Large intestine (tissue), 3 donors: ENCODE results near the gene WDR35. TPM values are rescaled to one million over a fixed set of nuclear protein-coding genes. Genes with fewer than 3 reads are reported as not detected.

Source experiments
- DNase-seq, 2 donors: peaks; one replicate each; pipeline versions ENCODE4 v3.0.0 to v3.0.0-alpha.2; 2013
- H3K27ac ChIP-seq: one replicate; pipeline ENCODE4 v1.5.1; 2013; ENCODE audit warnings: low read length
- H3K27me3 ChIP-seq: 2 replicates; pipeline ENCODE4 v1.6.1; 2013; ENCODE audit warnings: low read length; ENCODE audit not compliant: control insufficient read depth, insufficient read depth
- H3K36me3 ChIP-seq: 2 replicates; pipeline ENCODE4 v1.6.1; 2013; ENCODE audit warnings: low read length; ENCODE audit not compliant: control insufficient read depth, insufficient read depth
- H3K4me1 ChIP-seq: one replicate; pipeline ENCODE4 v1.6.1; 2013; ENCODE audit warnings: low read length; ENCODE audit not compliant: control insufficient read depth, insufficient read depth
- H3K4me3 ChIP-seq: one replicate; pipeline ENCODE4 v1.5.1; 2013; ENCODE audit warnings: low read length
- H3K9me3 ChIP-seq: one replicate; pipeline ENCODE4 v1.6.1; 2013; ENCODE audit warnings: mild to moderate bottlenecking, low read depth, low read length, moderate library complexity; ENCODE audit not compliant: control insufficient read depth
- WGBS: methylation state at CpG from one replicate; pipeline ENCODE4 v1.1.5; 2013; ENCODE audit warnings: low lambda C conversion rate; ENCODE audit not compliant: insufficient coverage; 5-methylcytosine and 5-hydroxymethylcytosine counted together
- polyA plus RNA-seq: library from polyadenylated mRNA; unstranded; fragments of 120-200 nt; gene quantifications from one replicate; pipeline ENCODE4 v1.2.1, GENCODE V29; 2013

Gene WDR35
- polyA plus RNA-seq, 1 donor = 9.8 TPM

GRCh38 chr2:19872302-19872701 lies 117.6 kb downstream of the WDR35 start:
- peaks cover 15% of the 10 kb centered on the region for H3K4me1 ChIP-seq

DNA sequence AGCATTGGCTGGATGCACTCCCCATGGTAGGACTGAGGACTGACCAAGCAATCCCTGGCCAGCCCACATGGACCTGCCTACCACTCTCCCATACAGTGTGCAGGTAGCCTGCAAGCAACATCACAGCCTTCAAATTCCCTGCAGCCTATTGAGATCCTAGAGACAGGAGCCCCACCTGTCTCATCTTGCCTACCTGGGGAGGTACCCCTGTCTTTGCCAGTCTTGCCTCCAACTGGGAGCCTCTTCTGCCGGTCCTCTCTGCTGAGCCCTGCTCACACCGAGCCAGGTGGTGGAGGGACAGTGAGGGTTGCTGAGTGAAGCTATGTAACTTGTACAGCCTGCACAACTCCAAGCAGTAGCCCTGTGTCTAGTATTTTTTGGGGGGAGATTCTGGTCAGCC lies 118.1 kb downstream of the WDR35 start:
- no peak for DNase-seq
- Histone ChIP-seq H3K9me3 (no peaks in the 10 kb centered on the region), H3K4me1 (peaks cover 15% of the 10 kb centered on the region), H3K27ac (no peak overlapping the region), H3K36me3 (peaks cover 17% of the 10 kb centered on the region), H3K27me3 (no peaks in the 10 kb centered on the region), H3K4me3 (no peak overlapping the region)
- no CpG with 5 or more reads among the region's 2 CpGs for WGBS

More at GRCh38 chr2:19872302-19872701, 117.6 kb downstream of the WDR35 start:
- no CpG with 5 or more reads among the region's 3 CpGs for WGBS
- Histone ChIP-seq H3K27ac (no peak overlapping the region), H3K36me3 (peaks cover 18% of the 10 kb centered on the region), H3K4me3 (no peak overlapping the region), H3K9me3 (no peaks in the 10 kb centered on the region), H3K27me3 (no peaks in the 10 kb centered on the region)
- DNase-seq = no peak

DNA sequence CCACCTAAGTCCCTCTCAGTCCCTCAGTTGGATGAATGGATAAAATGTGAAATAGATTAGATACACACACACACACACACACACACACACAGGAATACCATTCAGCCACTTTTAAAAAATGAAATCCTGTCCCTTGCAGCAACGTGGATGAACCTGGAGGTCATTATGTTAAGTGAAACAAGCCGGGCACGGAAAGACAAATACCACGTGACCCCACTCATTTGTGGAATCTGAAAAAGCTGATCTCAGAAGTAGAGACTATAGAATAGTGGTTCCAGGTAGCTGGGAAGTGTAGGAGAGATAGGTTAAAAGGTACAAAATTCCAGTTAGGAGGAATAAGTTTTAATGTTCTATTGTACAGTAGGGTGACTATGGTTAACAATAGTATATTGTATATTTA lies 119.1 kb downstream of the WDR35 start:
- Histone ChIP-seq H3K9me3 (no peaks in the 10 kb centered on the region), H3K36me3 (peaks cover 10% of the 10 kb centered on the region), H3K27ac (no peak overlapping the region), H3K4me1 (peaks cover 15% of the 10 kb centered on the region), H3K4me3 (no peak overlapping the region), H3K27me3 (no peaks in the 10 kb centered on the region)
- WGBS = no CpG with 5 or more reads among the region's 4 CpGs
- DNase-seq = no peak

GRCh38 chr2:19868701-19869580 lies 121.0 kb downstream of the WDR35 start:
- DNase-seq = peak; percentile 81 to 92
- Histone ChIP-seq H3K27ac (peak overlapping the region; percentile 23), H3K4me1 (peaks cover 15% of the 10 kb centered on the region), H3K27me3 (no peaks in the 10 kb centered on the region), H3K9me3 (no peaks in the 10 kb centered on the region), H3K4me3 (peak overlapping the region; percentile 54), H3K36me3 (peaks cover 3% of the 10 kb centered on the region)
- no CpG with 5 or more reads among the region's 52 CpGs for WGBS

- no peak for DNase-seq
- Histone ChIP-seq H3K36me3 (peaks cover 3% of the 10 kb centered on the region), H3K9me3 (no peaks in the 10 kb centered on the region)
Measured at GRCh38 chr2:19868224-19868623, 121.7 kb downstream of the WDR35 start.

DNA sequence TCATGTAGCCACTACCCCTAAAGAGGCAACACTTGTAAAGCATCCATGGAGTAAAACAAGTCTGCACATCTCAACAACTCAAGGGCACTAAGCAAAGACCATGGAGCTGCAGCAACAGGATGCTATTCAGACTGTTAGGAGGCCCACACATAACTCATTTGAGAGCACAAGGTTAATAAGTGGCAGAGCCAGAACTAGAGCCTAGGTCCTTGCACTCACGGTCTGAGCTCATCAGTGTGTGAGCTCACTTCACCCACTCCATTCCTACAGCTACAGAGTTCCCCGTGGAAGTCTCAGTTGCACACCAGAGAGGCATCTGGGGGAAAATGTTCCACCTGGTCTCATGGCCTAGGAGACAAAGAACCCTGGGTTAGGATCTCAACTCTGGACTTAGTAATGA lies 123.1 kb downstream of the WDR35 start:
- Histone ChIP-seq H3K4me1 (peaks cover 15% of the 10 kb centered on the region), H3K9me3 (no peaks in the 10 kb centered on the region), H3K4me3 (no peak overlapping the region), H3K36me3 (peaks cover 3% of the 10 kb centered on the region), H3K27me3 (no peaks in the 10 kb centered on the region), H3K27ac (no peak overlapping the region)
- DNase-seq = peak in 1 of 2 donors; percentile 25
- no CpG with 5 or more reads among the region's 2 CpGs for WGBS

More at GRCh38 chr2:19868224-19868623, 121.7 kb downstream of the WDR35 start:
- Histone ChIP-seq H3K4me3 (peak overlapping the region; percentile 54), H3K4me1 (peaks cover 15% of the 10 kb centered on the region), H3K27ac (peak overlapping the region; percentile 23), H3K27me3 (no peaks in the 10 kb centered on the region)
- WGBS = 73% methylated on average over 3 of the region's 7 CpGs

DNA sequence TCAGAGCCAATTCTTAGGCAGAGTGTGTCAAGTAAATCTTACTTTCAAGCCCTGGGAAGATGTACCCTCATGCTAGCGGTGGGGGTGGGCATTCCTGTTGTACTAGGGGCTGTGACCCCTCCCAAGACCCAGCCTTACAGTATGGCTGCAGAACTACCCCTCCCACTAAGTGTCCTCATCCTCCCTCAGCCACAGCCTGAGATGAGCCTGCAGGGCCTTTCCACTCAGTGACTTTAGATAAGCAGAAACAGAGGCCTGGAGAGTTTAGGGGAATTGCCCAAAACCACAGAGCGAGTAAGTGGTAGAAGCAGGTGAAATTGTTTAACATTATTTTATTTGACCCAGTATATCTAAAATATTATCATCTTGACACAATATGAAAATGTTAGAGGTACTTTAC lies 124.8 kb downstream of the WDR35 start:
- Histone ChIP-seq H3K27me3 (no peaks in the 10 kb centered on the region), H3K9me3 (no peaks in the 10 kb centered on the region), H3K36me3 (peaks cover under 1% of the 10 kb centered on the region), H3K4me3 (no peak overlapping the region), H3K4me1 (peaks cover 15% of the 10 kb centered on the region), H3K27ac (no peak overlapping the region)
- WGBS = no CpG with 5 or more reads among the region's 2 CpGs
- DNase-seq = no peak

DNA sequence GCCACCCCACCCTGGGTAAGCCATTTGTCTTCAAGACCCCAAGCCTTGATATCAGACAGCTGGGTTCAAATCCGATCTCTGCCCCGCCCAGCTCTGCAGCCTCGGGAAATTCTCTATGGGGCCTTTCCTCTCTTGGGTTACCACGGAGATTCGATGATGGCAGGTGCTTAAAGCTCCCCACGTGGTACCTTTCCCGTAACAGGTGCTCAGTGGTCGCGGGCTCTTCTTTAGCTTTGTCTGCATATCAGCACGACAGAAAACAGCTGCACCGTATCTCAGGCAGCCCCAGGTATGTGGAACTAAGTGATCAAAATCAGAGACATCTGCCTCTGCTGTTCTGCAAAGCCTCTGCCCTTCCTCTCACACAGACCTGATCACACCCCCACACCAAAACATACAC lies 125.5 kb downstream of the WDR35 start:
- H3K27ac ChIP-seq = no peak overlapping the region
- no peak overlapping the region for H3K4me3 ChIP-seq
- no peaks in the 10 kb centered on the region for H3K27me3 ChIP-seq
- WGBS = no CpG with 5 or more reads among the region's 11 CpGs
- no peak for DNase-seq
- H3K4me1 ChIP-seq = peaks cover 11% of the 10 kb centered on the region
- H3K36me3 ChIP-seq = no peaks in the 10 kb centered on the region
- H3K9me3 ChIP-seq = no peaks in the 10 kb centered on the region

DNA sequence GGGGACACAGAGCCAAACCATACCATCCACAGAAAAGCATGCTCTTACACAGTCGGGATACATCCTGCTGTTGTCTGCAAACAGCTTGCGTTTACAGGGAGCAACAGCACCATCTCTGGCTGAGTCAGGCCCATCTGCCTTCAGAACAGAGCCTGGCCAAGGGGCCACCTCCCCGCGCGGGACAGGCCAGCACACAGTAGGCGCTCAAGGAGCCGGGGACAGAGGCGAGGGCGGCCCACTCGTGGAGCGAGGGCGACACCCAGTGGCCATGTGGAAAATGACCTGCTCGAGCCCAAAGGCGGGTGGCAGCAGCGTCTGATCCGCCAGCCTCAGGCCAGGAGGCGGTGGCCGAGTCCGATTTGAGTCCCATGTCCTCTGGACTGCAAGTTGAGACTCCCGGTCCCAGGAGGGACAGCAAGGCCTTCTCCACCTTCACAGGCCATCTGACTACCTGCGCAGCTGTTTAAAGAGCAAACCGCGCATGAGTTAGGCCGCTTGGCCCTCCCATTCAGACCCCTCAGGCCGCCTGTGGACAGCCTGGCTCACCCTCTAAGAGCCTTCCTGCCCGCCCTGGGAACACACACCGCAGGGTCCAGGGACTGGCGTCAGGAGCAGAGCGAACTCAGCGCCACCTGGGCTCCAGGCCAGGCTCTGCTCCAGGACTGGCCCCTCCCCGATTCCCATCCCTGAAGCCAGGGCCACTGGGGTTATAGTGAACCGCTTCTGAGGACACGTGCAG lies 126.4 kb downstream of the WDR35 start:
- Histone ChIP-seq H3K27ac (no peak overlapping the region), H3K36me3 (no peaks in the 10 kb centered on the region), H3K4me1 (peaks cover 7% of the 10 kb centered on the region), H3K27me3 (no peaks in the 10 kb centered on the region), H3K9me3 (no peaks in the 10 kb centered on the region), H3K4me3 (no peak overlapping the region)
- DNase-seq = peak; percentile 23 to 50
- no CpG with 5 or more reads among the region's 33 CpGs for WGBS

GRCh38 chr2:19861813-19862212 lies 128.1 kb downstream of the WDR35 start:
- no peaks in the 10 kb centered on the region for H3K36me3 ChIP-seq
- WGBS = no CpG with 5 or more reads among the region's 1 CpG
- H3K27ac ChIP-seq = no peak overlapping the region
- no peaks in the 10 kb centered on the region for H3K9me3 ChIP-seq
- no peak overlapping the region for H3K4me3 ChIP-seq
- DNase-seq = no peak
- H3K4me1 ChIP-seq = no peaks in the 10 kb centered on the region
- H3K27me3 ChIP-seq = no peaks in the 10 kb centered on the region
